Measurements from ENCODE around the gene ZBTB46. TPM values are rescaled to one million over a fixed set of nuclear protein-coding genes. Genes with fewer than 3 reads are reported as not detected.
A peak's percentile ranks its signal among the peaks of the same experiment; 100 is the strongest.

Gene ZBTB46
- total RNA-seq, 1 donor from 2014 or later = 39.5 TPM

DNA sequence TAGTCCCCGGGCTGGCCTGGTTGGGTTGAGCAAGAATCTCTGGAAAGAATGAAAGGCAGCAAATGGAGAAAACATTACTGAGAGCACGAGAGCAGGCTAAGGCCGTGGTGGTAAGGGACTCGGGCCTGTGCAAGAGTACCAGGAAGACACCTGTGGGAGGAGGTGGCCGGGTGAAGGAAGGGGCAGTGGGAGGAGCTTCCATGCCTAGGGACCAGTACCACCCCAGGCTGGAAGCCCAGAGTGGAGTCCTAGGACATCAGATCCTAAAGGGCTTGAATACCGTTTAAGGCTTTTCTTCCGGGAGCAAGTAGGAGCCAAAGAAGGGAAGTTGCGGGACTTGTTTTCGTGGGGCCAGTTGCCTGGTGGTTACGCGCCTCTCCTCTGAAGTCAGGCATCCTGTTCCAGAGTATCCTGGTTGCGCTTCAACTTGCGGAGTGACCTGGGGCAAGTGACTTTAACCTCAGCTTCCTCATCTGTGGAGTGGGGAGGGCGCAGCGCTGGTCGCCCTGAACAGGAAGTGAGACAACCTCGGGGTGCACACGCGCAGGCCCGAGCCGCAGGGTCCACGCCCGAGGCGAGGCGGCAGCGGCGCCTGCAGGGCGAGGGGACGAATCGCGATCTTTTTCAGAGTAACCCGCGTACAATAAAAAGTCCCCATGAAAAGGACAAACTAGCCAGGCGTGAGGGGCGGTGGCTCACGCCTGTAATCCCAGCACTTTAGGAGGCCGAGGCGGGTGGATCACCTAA lies 32.9 kb upstream of the ZBTB46 start:
- H3K4me3 ChIP-seq = peak overlapping the region; percentile 77 to 92
- DNase-seq (ENCODE audit: low spot score in 2 of 2) = peak; percentile 74 to 92
- intact Hi-C loops (cut with DNase I) = loop anchor here (1.0 to 10.0 kb wide), 5 partner anchors 29 to 1069 kb away; partner anchors contain the start of gene MRGBP

DNA sequence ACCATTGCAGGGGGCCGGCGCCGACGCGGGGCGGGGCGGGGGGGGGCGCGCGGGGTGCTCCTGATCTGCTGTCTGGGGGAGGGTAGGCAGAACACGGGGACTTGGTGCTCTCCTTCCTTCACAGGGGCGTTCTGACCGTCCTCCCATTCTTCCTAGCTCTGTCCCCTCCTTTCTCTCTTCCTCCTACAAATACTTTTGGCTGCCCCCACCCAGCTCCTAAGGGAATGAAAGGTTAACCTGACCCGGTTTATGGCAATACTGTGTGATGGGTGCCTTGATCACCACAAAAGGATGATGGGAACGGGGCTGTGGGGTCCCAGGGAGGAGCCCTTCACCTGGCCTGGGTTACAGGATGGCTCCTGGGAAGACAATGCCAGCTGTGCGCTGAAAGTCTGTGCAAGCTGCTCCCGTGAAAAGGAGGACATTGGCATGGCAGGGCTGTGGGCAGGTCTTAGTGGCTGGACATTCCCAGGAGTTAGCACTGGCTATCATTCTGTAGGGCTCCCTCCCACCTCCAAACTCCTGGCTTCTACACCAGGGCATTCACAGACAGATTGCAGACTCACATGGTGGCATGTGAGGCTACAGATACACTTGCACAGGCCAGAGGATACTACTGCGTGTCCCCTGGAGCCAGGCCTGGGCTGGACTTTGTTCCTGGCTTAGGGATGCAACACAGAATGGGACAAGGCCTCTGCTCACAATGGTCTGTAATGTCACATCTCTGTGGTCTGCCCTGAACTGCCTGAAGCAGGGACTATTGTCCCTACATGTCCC lies 32.1 kb upstream of the ZBTB46 start:
- Histone ChIP-seq H3K27me3 (no peaks in the 10 kb centered on the region), H3K4me1 (peaks cover 0 to 30% of the 10 kb centered on the region in 2 donors), H3K9me3 (no peaks in the 10 kb centered on the region), H3K36me3 (peaks cover 6 to 12% of the 10 kb centered on the region in 2 donors), H3K4me3 (peak overlapping the region; percentile 77 to 92), H3K27ac (peak overlapping the region; percentile 77 to 98)
- DNase-seq (ENCODE audit: low spot score in 2 of 2) = no peak
- TF ChIP-seq, protein P1, sequence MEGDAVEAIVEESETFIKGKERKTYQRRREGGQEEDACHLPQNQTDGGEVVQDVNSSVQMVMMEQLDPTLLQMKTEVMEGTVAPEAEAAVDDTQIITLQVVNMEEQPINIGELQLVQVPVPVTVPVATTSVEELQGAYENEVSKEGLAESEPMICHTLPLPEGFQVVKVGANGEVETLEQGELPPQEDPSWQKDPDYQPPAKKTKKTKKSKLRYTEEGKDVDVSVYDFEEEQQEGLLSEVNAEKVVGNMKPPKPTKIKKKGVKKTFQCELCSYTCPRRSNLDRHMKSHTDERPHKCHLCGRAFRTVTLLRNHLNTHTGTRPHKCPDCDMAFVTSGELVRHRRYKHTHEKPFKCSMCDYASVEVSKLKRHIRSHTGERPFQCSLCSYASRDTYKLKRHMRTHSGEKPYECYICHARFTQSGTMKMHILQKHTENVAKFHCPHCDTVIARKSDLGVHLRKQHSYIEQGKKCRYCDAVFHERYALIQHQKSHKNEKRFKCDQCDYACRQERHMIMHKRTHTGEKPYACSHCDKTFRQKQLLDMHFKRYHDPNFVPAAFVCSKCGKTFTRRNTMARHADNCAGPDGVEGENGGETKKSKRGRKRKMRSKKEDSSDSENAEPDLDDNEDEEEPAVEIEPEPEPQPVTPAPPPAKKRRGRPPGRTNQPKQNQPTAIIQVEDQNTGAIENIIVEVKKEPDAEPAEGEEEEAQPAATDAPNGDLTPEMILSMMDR (IDR thresholded peaks at IDR 0.05) = no peak
- intact Hi-C loops (cut with DNase I) = loop anchor here (10.0 kb wide), 1 partner anchor 1068 kb away; the partner anchor contains the start of gene MRGBP

More for the DNA sequence above, 32.9 kb upstream of the ZBTB46 start:
- H3K4me1 ChIP-seq = peaks cover 0 to 23% of the 10 kb centered on the region in 2 donors
- TF ChIP-seq, protein P1 (IDR thresholded peaks at IDR 0.05) = peak; percentile 74 to 83 (median 79)
- H3K27me3 ChIP-seq = no peaks in the 10 kb centered on the region
- H3K36me3 ChIP-seq = peaks cover 9 to 17% of the 10 kb centered on the region in 2 donors
- peak overlapping the region; percentile 77 to 98 for H3K27ac ChIP-seq
- H3K9me3 ChIP-seq = no peaks in the 10 kb centered on the region

DNA sequence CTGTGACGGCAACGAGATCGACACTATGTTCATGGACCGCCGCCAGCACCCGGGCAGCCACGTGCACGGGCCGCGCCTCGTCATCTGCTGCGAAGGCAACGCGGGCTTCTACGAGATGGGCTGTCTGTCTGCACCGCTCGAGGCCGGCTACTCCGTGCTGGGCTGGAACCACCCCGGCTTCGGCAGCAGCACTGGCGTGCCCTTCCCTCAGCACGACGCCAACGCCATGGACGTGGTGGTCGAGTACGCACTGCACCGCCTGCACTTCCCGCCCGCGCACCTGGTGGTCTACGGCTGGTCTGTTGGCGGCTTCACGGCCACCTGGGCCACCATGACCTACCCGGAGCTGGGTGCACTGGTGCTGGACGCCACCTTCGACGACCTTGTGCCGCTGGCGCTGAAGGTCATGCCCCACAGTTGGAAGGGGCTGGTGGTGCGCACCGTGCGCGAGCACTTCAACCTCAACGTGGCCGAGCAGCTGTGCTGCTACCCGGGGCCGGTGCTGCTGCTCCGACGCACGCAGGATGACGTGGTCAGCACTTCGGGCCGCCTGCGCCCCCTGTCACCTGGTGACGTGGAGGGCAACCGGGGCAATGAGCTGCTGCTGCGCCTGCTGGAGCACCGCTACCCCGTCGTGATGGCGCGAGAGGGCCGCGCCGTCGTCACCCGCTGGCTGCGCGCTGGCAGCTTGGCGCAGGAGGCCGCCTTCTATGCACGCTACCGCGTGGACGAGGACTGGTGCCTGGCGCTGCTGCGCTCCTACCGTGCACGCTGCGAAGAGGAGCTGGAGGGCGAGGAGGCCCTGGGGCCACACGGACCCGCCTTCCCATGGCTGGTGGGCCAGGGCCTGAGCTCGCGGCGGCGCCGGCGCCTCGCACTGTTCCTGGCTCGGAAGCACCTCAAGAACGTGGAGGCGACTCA lies 31.2 kb upstream of the ZBTB46 start:
- intact Hi-C loops (cut with DNase I) = loop anchor here (10.0 kb wide), 1 partner anchor 1067 kb away; the partner anchor contains the start of gene MRGBP
- peaks cover 6 to 10% of the 10 kb centered on the region in 2 donors for H3K36me3 ChIP-seq
- H3K27me3 ChIP-seq = no peaks in the 10 kb centered on the region
- no peak overlapping the region for H3K4me3 ChIP-seq
- no peak for DNase-seq (ENCODE audit: low spot score in 2 of 2)
- peaks cover 0 to 32% of the 10 kb centered on the region in 2 donors for H3K4me1 ChIP-seq
- no peak overlapping the region for H3K27ac ChIP-seq
- no peaks in the 10 kb centered on the region for H3K9me3 ChIP-seq
- TF ChIP-seq, protein P1 (IDR thresholded peaks at IDR 0.05) = no peak

DNA sequence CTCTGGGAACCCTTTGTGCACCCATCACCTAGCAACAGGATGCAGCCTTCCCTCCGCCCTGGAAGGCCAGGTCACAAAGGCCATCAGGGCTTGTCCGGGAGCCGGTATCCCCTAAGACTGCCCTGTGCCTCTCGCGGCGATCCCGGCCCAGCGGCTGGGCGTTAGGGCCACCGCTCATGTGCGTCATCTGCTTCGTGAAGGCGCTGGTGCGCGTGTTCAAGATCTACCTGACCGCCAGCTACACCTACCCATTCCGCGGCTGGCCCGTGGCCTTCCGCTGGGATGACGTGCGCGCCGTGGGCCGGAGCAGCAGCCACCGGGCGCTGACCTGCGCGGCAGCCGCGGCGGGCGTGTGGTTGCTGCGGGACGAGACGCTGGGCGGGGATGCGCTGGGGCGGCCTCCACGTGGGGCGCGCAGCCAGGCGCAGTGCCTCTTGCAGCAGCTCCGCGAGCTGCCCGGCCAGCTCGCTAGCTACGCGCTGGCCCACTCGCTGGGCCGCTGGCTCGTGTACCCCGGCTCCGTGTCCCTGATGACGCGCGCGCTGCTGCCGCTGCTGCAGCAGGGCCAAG lies 30.4 kb upstream of the ZBTB46 start, which contains the start of gene ABHD16B:
ABHD16B (plus strand) TSS at position 134 of the 570 bp plus-strand sequence; CDS start at position 177, 43 bp downstream.
- intact Hi-C loops (cut with DNase I) = loop anchor here (10.0 kb wide), 1 partner anchor 1067 kb away; the partner anchor contains the start of gene MRGBP
- Histone ChIP-seq H3K36me3 (peaks cover 6 to 10% of the 10 kb centered on the region in 2 donors), H3K27ac (no peak within 1 kb of the TSS), H3K4me1 (peaks cover 0 to 24% of the 10 kb centered on the region in 2 donors), H3K4me3 (no peak within 1 kb of the TSS), H3K27me3 (no peaks in the 10 kb centered on the region), H3K9me3 (no peaks in the 10 kb centered on the region)
- TF ChIP-seq, protein P1 (IDR thresholded peaks at IDR 0.05) = no peak
- DNase-seq (ENCODE audit: low spot score in 2 of 2) = no peak
